Adipocyte (in vitro differentiated cells): ENCODE measurements around the gene ACADL.

Experiments used
- DNase-seq: peaks from one replicate; pipeline ENCODE4 v3.0.0-alpha.2; 2015; ENCODE audit warnings: low read depth
- H3K27me3 ChIP-seq: replicated peaks from 2 replicates; pipeline ENCODE4 v1.7.0; 2013; ENCODE audit warnings: mild to moderate bottlenecking, low read length, moderate library complexity; ENCODE audit not compliant: control insufficient read depth, insufficient read depth
- H3K36me3 ChIP-seq: 2 replicates; pipeline ENCODE4 v1.7.0; 2013; ENCODE audit warnings: low read length, mild to moderate bottlenecking, moderate library complexity; ENCODE audit not compliant: control insufficient read depth, insufficient read depth, severe bottlenecking
- H3K4me1 ChIP-seq: 2 replicates; pipeline ENCODE4 v1.7.0; 2013; ENCODE audit warnings: mild to moderate bottlenecking, low read length, moderate library complexity; ENCODE audit not compliant: control insufficient read depth, insufficient read depth
- H3K4me3 ChIP-seq: 2 replicates; pipeline ENCODE4 v1.7.0; 2013; ENCODE audit warnings: mild to moderate bottlenecking, low read length, moderate library complexity
- H3K9ac ChIP-seq: 2 replicates; pipeline ENCODE4 v1.7.0; 2013; ENCODE audit warnings: mild to moderate bottlenecking, low read length, moderate library complexity
- H3K9me3 ChIP-seq: 2 replicates; pipeline ENCODE4 v1.7.0; 2013; ENCODE audit warnings: mild to moderate bottlenecking, low read length, moderate library complexity; ENCODE audit not compliant: control insufficient read depth

ACADL gene

DNA sequence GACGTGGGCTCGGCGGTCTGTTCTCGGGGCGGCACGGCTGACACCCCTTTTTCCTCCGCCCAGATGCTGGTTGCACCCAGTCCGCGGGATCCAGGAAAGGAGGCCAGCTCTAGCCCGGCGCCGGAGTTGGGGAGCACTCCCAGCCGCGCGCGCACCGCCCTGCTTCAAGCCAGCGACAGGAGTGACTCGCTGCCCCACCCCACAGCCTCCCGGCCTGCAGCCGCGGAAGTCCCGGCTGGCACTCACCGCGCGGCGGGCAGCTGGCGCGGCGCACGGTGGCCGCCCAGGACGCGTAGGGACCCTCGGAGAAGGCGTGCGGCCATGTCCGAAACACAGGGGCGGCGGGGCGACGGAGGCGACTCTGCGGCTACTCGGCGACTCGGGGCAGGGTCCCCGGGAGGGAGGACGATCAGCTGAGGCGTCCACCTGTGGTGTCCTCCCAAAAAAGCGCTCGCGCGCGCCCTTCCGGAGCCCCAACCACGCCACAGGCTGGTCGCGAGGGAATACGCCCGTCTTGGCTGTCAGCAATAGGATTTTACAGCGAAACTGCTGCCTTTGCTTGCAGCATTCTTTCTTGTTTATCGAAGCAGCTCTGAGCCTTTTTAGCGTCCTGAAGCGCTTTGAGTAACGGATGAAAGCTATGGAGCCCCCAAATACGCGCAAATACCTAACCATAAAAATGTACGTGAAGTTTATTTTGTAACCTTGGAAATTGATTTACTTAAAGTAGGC, at the start of gene ACADL:
ACADL (minus strand) TSS at position 507 of the 732 bp plus-strand sequence; CDS start at position 323, 184 bp downstream.
- DNase-seq = peak; percentile 60
- H3K27me3 ChIP-seq = no peaks in the 10 kb centered on the region

DNA sequence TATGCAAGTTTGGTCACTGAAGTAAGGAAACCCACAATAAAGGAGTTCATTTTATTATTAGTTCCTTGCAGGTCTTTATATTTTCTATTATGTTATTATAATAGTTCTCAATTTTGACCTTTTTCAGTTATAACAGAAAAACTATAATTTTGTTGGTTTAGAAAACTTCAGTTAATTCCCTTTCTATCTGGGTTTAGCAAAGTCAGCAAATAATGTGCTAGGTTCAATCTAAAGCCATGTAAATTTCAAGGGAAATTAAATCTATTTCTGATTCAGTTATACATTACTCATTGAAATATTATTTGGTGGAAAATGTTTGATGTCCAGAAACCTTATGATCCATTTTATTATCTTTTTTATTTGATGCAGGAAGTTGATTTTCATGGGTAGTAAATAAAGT, 46.1 kb upstream of the ACADL start:
- no peaks in the 10 kb centered on the region for H3K9me3 ChIP-seq
- H3K4me1 ChIP-seq = no peaks in the 10 kb centered on the region
- H3K36me3 ChIP-seq = no peaks in the 10 kb centered on the region
- no peak for DNase-seq
- peaks cover 5% of the 10 kb centered on the region for H3K27me3 ChIP-seq
- no peak overlapping the region for H3K9ac ChIP-seq
- no peak overlapping the region for H3K4me3 ChIP-seq

More for the DNA sequence above, at the start of gene ACADL:
- Histone ChIP-seq H3K9me3 (no peaks in the 10 kb centered on the region), H3K4me1 (peaks cover 42% of the 10 kb centered on the region), H3K36me3 (no peaks in the 10 kb centered on the region), H3K4me3 (peak within 1 kb of the TSS; percentile 87), H3K9ac (peak within 1 kb of the TSS; percentile 81)

DNA sequence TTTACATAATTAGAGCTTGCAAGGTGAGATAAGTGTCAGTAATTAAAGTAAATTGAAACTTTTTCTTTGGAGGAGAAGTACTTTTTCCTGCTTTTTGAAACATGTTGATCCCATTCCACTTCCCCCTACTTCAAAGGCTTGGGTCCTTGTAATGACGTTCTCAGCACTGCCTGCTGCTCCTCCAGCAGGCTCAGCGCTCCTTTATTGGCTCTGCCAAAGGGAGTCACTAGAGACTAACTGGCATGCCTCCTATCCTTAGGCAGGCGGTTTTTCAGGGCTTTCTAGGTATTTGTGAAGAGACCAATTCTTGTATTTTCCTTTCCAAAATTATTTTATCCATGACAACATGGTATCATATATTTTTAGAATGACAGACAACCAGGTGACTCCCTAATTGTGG, 43.9 kb upstream of the ACADL start:
- no peak for DNase-seq

DNA sequence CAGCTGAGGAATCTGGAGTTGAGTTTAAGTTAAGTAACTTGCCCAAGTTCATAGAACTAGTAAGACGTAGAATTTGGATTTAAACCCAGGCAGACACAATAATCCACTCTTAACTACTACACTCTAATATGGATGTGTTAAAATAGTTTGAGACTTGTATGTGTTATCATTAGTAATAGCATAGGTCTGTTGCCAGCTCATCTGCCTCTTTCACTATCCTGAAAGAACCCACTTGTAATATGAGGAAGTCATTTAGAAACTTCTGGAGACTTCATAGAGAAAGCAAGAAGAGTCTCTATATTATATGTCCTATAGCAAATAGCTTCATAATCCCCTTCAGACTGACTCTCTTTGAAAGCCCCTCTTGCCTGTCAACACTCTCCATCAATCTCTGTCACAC, 43.0 kb upstream of the ACADL start:
- H3K36me3 ChIP-seq = no peaks in the 10 kb centered on the region
- DNase-seq = no peak
- no peaks in the 10 kb centered on the region for H3K4me1 ChIP-seq
- no peak overlapping the region for H3K4me3 ChIP-seq
- H3K9me3 ChIP-seq = no peaks in the 10 kb centered on the region
- H3K27me3 ChIP-seq = peaks cover 5% of the 10 kb centered on the region
- no peak overlapping the region for H3K9ac ChIP-seq

More for the DNA sequence above, 43.9 kb upstream of the ACADL start:
- no peaks in the 10 kb centered on the region for H3K36me3 ChIP-seq
- peaks cover 5% of the 10 kb centered on the region for H3K27me3 ChIP-seq
- no peak overlapping the region for H3K4me3 ChIP-seq
- H3K4me1 ChIP-seq = no peaks in the 10 kb centered on the region
- no peaks in the 10 kb centered on the region for H3K9me3 ChIP-seq
- no peak overlapping the region for H3K9ac ChIP-seq

DNA sequence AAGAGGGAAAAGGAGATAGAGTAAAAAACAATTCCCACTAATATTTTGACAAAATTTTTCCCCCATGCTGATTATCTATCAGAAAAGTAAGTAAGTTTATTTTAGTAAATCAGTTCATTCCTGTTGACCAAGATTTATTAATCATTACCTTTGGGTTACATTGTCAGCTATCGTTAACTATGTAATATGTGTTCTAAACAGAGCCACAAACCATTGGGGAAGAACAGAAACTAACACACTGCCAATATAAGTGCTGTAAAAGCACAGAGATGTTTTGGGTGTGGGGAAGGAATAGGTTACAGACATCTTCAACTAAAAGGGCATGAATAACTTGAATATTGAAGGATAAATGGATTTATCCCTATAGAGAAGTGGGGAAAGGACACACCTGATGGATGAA, 42.5 kb upstream of the ACADL start:
- no peaks in the 10 kb centered on the region for H3K4me1 ChIP-seq

DNA sequence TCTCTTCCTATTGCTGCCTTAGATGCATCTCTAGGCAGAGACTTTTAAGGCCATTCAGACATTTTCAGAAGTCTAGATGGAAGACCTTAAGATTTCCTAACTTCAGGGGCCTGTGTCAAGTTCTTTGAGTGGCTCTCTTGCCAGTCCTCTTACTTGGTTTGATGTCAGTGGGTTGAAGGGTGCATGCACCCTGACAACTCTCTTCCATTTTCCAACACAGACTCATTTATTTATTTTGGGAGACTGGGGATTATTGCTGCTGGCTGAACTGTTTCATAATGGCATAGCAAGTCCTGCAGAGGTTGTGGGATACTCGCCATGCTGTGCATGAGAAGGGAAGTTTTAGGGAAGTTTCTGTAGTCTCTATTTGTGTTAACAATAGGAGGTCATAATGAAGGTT, 39.0 kb upstream of the ACADL start:
- peaks cover 5% of the 10 kb centered on the region for H3K27me3 ChIP-seq
- H3K9me3 ChIP-seq = no peaks in the 10 kb centered on the region
- no peak overlapping the region for H3K9ac ChIP-seq
- DNase-seq = no peak
- no peak overlapping the region for H3K4me3 ChIP-seq
- H3K4me1 ChIP-seq = no peaks in the 10 kb centered on the region
- H3K36me3 ChIP-seq = no peaks in the 10 kb centered on the region

More for the DNA sequence above, 42.5 kb upstream of the ACADL start:
- Histone ChIP-seq H3K27me3 (peaks cover 5% of the 10 kb centered on the region), H3K9me3 (no peaks in the 10 kb centered on the region), H3K9ac (no peak overlapping the region), H3K36me3 (no peaks in the 10 kb centered on the region), H3K4me3 (no peak overlapping the region)
- DNase-seq = no peak

DNA sequence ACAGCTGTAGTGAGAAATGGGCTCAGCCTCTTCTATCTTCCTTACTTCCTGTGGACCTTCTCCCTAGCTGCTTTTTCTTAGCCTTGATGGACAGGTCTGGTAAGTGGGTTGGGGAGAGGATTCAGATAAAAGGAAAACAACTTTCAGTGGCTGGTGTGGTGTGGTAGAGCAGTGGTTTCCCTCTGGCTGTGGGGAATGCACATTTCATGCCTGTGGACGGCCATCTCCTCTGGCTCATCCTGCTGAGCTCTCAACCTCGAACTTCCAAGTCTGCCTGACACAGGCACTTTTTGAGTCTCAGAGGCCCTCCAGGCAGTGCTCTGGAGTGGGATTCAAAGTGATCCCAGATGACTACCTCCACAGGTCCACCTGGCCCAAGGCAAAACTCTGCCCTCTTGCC, 38.6 kb upstream of the ACADL start:
- Histone ChIP-seq H3K9ac (no peak overlapping the region), H3K9me3 (no peaks in the 10 kb centered on the region), H3K27me3 (peaks cover 5% of the 10 kb centered on the region), H3K4me1 (no peaks in the 10 kb centered on the region), H3K4me3 (no peak overlapping the region), H3K36me3 (no peaks in the 10 kb centered on the region)
- DNase-seq = no peak

DNA sequence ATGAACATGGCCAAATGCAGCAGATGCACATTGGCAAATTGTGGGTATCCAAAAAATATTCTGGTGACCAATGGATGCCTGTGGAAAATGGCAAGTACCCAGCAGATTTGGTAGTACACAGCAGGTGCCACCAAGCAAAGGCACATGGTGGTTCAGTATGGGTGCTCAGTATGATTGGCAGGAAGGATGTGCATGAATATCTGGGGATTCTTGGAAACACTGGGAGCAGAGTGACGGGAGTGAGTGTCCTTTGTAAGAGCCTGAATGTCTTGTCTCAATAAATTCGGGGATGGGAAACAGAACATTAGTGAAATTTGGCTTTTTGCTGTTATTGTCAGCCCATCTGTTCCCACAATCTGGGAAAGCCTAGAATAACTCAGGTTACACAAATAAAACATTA, 36.8 kb upstream of the ACADL start:
- Histone ChIP-seq H3K4me3 (no peak overlapping the region), H3K36me3 (no peaks in the 10 kb centered on the region), H3K27me3 (peaks cover 5% of the 10 kb centered on the region), H3K9ac (no peak overlapping the region), H3K9me3 (no peaks in the 10 kb centered on the region), H3K4me1 (no peaks in the 10 kb centered on the region)
- no peak for DNase-seq

DNA sequence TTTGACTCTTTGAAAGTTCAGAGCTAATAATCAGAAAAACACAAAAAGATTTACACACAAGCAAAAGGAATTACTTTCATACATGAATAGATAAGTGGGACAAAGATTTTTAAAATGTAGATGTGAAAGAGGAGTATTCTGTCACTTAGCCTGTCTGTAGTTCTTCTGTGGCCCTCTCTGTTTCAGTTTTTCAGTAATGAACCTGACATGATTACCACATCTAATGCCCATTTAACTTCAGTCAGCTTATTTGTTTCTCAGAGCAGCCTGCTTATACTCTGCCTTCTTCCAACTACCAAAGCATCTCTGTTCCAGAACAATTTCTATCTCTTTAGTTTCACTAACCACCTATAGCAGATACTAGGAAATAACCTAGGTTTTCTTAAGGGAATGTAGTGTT, 34.4 kb upstream of the ACADL start:
- Histone ChIP-seq H3K9me3 (no peaks in the 10 kb centered on the region), H3K36me3 (no peaks in the 10 kb centered on the region)
- DNase-seq = no peak

DNA sequence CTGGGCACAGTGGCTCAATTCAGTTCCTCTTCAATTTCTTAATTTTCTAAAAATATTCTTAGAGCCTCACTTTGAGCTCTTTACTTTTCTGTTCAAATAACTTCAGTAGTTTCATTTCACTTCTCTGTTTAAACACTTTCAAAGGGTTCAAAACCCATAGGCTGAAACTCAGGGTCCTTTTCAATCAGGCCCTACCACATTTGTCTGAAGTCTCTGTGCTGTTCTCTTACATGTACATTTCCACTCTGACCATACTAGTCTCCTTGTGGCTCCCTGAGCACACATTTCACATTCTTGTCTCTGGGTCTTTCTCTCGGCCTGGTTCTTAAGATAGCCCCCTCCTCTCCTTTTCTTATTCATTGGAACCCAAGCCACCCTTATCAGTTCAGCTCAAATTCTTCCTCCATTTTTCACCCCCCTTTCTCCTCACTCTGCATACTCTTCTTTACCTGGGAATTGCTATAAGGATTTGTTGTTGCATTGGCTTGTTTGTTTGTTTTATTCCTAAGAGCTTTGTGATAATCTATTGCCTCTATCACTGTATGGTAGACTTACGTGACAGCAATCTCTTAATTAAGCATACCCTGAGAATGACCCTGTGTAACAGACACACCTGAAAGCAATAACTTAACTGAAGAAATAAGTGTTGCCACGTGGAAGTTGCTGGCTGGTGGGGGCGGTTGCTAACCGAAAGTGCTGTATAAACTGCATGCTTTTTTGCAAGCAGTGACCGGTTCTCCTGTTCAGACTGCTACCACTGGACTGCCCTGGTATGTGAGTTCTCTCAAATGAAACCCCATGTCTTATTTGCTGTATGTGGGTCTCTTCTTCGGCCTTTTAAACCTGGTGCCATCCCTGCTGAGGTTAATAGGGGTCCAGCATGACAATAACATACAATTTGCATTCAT, 27.7 kb upstream of the ACADL start:
- Histone ChIP-seq H3K4me1 (no peaks in the 10 kb centered on the region), H3K27me3 (no peaks in the 10 kb centered on the region), H3K9me3 (no peaks in the 10 kb centered on the region), H3K4me3 (no peak overlapping the region), H3K9ac (no peak overlapping the region), H3K36me3 (no peaks in the 10 kb centered on the region)
- DNase-seq = peak; percentile 8

More for the DNA sequence above, 34.4 kb upstream of the ACADL start:
- Histone ChIP-seq H3K27me3 (no peaks in the 10 kb centered on the region), H3K4me3 (no peak overlapping the region), H3K9ac (no peak overlapping the region), H3K4me1 (no peaks in the 10 kb centered on the region)

DNA sequence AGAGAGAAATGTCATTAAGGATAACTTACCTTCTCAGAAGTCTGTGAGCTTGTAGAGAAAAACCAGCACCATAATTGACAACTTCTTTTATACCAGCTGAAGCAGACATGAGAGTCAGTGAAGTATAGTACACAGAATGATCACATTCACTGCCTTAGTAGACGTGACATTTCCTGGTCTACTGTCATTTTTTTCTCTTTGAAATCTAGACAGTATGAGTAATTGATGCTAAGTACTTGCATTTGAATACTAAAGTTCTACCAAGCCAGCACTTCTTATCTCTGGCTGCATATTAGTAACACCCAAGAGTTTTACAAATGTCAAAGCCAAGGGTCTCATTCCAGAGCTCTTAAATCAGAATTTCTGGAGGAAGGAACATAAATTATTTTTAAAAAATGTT, 25.4 kb upstream of the ACADL start:
- Histone ChIP-seq H3K36me3 (no peaks in the 10 kb centered on the region), H3K4me3 (no peak overlapping the region), H3K9ac (no peak overlapping the region), H3K9me3 (no peaks in the 10 kb centered on the region), H3K4me1 (no peaks in the 10 kb centered on the region), H3K27me3 (no peaks in the 10 kb centered on the region)
- no peak for DNase-seq
